GM20431 (cell line): ENCODE data around the gene ENO3.

Experiments
- in situ Hi-C: fragments of 300-500 bp; cut with MseI, MboI; formaldehyde crosslinking; loops from one replicate; pipeline ENCODE4 v1.15.0; 2020; ENCODE audit warnings: low sequenced_read_pairs; ENCODE audit not compliant: unreplicated experiment

ENO3 gene

DNA sequence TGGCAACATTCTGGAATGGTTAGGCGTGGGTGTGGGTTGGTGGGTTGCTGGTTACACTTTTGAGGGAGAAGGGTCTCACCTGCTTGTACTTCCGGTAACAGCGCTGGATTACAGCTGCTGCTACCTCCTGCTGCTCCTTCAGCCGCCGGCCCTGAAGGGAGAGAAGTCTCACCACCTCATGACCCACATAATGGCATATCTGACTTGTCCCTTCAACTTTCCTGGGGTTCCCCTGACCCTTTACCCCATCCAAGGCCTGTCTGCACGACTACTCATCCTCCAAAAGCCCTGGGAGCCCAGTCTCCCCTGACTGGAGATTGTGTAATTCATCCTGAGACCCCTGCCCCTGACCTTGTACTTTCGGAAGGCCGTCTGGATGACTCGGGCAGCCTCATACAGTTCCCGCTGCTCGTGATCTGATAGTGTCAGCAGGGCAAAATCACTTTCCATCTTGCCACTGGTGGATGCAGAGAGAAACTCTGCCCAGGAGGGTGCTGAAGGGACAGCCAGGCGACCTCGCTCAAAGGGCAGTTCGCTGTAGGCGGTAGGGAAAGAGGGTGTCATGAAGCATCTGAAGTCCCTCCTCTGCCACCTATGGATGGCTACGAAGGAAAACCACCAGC is 18.7 kb downstream of the ENO3 start:
- in situ Hi-C loops, result no loop called here

DNA sequence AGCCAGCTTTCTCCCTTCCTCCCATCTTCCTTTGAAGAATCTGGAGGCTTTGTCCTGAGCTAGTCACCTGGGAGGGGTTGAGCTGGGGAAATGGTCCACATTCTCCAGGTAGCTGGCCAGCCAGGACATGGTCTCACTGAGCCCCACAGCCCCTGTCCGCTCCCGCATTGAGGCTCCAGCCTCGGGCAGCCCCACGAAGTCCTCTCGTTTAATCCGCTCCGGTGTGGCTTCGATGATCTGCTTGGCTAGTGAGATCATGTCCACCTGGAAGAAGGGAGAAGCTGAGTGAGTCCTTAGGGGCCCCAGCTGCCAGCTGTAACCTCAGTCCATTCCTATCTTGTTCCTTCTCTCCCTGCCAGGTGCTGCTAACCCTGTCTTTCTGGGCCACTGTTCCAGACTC is 19.4 kb downstream of the ENO3 start:
- in situ Hi-C loops, result no loop called here

DNA sequence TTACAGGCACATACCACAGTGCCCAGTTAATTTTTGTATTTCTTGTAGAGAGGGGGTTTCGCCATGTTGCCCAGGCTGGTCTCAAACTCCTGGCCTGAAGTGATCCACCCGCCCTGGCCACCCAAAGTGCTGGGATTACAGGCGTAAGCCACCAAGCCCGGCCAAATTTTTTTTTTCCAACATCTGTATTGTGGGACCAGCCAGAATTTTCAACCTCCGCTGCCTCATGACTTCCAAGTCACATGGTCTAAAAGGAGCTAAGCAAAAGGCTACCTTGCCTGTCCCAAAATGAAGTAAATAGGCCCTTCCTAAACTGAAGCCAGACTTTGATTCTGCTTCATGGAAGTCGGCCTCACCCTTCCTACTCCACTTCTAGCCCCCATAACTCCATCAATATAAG is 20.9 kb downstream of the ENO3 start:
- in situ Hi-C loops, result no loop called here

DNA sequence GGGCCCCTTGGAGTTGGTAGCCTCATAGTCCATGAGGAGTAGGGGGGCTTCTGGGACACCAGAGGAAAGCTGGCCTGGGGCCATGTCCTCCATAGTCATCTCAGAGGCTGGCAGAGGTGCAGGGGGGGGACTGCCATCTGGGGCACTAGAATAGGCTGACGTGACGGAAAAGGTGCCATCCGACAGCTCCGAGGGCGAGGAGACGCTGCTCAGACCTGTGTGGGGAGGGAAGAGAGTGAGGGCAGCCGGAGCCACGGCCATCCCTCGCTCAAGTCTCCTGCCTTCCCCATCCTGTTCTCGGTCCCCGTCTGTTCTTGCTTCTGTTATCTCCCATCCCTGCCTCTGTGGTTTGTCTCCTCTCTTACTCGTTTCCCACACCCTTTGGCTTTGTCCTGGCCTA is 21.4 kb downstream of the ENO3 start:
- in situ Hi-C loops, result no loop called here

DNA sequence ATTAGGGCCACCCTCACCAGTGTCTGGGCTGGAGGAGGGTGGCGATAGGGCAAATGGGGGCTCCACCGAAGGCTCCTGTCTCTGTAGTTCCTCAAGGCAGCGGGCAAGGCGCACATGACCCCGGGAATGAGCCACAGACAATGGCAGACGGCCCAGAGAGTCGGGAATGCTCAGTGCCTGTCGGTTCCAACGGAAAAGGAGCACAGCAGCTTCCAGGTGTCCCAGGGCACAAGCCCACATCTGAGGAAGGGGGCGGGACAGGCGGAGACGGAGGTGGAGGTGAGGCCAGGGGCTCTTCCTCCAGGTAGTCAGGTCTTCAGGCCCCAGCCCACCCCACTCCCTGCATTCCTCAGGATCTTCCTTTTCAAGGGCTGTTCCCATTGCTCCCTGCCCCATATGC is 21.8 kb downstream of the ENO3 start:
- in situ Hi-C loops, result no loop called here

DNA sequence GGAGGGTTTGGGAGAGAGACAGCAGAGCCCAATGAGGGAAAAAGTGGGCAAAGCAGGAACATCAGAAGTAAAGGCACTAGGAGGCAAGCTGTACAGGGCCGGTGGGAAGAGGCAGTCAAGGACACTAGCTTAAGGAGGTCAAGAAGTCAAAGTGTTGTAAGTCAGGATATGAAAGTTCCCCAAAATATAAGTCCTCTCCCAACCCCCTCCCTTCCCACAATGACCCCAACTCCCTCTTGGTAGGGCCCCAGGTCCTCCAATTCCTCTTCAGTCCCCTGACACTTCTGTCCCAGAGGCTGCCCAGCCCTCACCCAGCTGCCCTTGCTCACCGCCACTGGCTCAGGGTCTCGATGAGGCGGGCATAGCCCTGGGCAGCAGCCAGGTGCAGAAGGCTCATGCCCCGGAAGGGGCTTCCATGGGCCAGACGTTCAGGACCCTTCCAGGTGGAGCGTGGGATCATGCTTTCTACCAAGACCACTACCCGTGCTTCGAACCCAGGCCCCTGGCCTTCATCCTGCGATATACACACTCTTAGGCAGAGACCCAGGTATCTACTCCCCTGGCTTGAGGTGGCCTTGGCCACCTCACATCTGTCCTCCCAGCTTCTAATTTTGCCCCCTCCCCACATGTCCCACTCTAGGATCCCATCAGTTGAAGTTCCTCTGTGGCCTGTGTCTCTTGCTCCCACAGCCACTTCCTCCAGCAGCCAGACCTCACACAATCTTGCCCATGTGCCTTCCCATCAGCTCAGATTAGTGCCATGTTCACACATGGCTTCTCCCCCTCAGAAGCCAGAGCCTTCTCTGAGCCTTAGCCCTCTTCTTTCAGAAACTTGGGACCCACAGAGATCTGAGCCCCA is 22.6 kb downstream of the ENO3 start:
- in situ Hi-C loops, result no loop called here

DNA sequence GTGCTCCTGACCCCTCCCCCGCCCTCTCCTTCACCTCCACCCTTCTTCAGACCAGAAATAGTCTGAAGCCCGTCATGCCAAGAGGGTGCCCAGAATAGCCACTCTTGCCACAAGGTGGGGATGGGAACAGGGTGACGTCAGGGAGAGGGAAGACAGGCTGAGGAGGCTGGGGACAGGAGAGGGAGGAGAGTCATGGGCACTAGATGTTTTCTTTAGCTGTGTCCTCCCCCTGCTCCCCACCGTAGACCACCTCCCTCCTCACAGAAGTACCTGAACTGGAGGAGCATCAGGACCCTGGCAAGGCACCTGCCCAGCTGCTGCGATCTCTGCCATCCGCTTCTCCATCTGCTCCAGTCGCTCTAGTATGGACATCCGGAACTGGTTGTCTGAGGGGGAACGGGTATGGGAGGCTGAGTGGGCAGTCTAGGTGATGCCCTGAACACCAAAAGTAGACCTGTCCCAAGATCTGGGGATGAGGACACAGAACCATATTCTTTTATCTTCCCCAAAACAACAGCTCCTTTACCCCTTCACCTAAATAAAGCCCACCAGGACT is 23.3 kb downstream of the ENO3 start:
- in situ Hi-C loops, result no loop called here

DNA sequence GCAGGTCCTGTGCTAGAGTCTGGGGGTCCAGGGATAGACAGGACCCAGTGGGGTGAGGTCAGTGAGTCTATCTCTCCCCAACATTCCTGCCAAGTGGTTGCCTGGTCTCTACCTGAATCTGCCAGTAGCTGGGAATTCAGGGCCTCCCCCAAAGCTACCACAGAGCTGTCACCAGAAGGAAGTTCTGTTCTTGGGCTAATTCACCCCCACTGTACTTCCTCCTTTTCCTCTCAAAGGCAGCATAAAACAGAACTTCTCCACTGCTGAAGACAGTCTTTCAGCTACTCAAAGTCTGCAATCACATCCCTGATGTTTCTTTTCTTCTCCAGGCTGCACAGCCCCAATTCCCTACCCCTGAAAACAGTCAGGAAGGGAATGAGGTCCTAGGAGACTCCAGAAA is 27.8 kb downstream of the ENO3 start:
- in situ Hi-C loops, result no loop called here

DNA sequence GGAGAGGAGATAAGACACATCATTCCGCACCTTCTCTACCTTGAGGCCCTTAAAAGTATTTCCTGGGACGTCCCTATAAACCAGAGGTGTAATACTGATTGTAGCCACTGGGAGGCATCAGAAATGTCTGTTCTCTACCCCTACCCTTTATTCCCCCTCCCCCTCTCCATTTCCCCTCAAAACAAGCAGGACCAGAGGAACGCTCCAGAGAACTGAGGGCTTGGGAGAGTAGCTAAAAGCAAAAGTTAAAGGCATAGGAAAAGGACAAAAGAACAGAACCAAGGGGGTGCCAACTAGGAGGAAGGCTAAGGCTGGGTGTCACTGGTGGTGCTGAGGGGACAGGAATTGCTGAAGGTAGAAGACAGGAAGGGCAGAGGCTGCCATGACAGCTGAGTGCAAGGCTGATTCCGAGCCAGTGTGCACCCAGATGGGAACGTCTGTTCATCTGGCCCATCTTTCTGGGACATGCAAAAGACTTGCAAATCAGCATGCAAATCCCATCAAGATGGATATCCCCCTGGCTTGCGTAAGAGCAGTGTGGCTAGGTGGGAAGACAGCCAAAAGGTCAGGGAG is 29.8 kb downstream of the ENO3 start:
- in situ Hi-C loops, result no loop called here

DNA sequence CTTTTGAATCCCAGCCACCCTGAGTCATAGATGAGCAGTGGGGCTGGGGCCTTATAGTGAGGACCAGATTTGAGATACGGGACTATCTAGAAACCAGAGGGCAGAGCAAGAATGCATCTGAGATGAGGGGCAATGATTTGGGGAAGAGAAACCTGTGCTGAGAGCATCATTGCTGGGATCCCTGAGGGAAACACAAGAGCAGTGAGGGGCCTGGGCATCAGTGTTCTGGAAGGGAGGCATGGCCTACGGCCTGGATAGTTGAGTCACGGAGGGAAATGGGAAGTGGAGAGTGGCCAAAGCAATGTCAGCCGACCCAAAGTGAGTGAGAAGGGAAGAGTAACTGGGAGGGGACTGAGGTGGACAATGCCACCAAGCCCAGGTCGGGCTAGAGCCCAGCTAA is 31.4 kb downstream of the ENO3 start:
- in situ Hi-C loops, result no loop called here

DNA sequence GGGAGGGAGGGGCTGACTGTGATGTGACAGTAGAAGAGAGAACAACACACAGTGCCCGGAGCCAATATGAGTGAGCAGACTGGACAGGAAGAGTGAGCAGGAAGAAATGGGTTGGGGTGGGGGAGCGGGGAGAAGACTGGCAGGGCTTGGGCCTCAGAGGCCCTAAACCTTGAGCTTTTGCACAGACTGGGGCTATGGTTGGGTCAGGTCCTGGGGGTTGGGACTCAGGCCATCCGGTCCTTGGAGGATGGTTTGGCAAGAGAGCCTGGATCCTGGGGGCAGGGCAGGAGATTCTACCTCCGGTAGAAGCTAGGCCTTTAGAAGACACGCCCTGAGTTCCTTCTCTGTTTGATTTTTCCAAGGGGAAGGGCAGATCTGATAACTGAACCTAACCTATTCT is 35.5 kb downstream of the ENO3 start:
- in situ Hi-C loops, result no loop called here

DNA sequence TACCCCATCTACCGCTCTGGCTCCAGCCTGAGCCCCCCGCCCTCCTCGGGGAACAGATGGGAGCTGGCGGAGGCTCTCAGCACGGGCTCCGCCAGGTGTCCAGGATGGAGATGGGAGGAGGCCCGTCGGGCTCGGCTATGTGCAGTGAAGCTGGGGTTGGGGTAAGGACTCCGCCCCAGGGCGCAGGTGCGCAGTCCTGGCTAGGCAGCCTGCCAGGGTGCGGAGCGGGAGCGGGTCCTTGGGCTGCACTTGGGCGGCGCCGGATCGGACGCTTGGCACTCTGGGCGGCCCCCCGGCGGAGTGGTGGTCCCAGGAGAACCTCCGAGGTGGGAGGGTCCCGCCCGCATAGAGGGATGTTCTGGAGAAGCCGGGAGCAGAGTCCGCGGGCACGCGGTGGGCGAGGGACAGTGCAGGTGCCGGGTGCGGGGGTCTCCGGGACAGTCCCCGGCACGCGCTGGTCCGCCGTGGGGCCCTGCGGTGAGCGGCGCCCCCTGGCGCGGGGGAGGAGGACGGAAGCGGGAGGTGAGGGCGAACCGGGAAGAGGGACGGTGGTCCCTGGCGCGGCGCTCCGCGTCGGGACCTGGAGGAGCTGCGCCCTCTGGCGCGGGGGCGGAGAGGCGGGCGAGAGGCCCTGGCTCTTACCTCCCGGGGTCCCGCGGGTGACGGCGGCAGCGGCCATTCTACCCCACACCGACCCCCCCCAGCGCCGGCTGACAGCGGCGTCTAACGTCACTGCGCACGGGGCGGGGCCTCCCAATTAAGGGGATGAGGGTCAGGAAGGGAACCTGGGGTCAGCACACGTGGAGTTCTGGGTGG is 36.2 kb downstream of the ENO3 start, which contains the start of gene CAMTA2:
Gene CAMTA2, minus strand, starts transcription at position 725 of the 816 bp plus-strand sequence. CDS start 1,453 bp downstream, outside the sequence.
- in situ Hi-C loops, result no loop called here

DNA sequence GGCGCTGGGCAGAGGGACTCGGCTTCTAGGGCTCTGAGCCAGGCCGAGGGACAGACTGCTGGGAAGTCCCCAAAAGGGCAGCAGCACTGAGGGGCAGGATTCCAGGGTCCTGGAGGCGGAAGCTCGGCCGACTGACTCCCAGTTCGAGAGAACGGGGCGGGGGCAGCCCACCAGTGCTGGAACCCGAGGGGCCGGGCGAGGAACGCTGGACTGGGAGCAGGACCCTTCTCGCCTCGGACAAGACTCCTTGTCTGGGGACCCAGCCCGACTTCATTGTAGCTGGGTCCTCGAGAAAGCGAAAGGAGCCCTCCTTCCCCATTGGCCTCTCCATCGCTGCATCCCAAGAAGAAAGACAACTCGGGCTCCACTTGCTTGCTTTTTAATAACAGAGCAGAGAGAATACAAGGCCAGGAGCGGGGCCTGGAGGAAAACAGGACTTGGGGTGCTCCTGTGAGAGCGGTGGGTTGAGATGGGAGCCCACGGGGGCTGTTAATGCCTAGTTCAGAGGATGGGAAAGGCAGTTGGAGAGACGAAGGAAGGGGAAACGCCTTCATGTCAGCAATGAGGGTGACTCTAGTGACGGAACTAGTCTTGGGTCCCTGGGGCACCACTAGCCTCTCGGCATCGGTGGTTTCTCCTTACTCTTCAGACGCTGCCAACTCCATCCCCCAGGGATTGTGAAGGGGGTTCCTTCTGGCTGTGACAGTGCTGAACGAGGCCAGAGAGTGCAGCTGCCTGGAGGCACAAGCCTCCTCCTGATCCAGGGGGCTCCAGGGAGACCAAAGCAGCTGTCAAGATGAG is 37.0 kb downstream of the ENO3 start:
- in situ Hi-C loops, result no loop called here

DNA sequence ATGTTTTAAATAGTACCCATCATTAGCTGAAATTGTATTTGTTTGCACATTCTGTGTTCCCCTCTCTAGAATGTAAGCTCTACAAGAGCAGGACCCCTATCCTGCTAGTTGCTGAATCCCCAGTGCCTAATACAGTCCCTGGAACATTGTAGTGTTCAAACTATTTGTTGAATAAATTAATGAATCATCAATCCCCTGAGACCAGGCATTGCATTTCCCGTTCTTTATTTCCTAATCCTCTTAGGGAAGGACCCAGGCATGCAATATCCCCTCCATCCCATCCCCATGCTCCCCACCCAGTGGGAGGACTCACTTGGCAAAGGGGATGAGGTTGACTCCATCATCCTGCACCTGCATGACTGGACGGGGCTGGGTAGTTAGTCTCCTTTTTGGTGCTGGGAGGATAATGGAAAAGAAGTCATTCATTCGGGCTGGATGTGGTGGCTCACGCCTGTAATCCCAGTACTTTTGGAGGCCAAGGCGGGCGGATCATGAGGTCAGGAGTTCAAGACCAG is 43.2 kb downstream of the ENO3 start:
- in situ Hi-C loops, result no loop called here

DNA sequence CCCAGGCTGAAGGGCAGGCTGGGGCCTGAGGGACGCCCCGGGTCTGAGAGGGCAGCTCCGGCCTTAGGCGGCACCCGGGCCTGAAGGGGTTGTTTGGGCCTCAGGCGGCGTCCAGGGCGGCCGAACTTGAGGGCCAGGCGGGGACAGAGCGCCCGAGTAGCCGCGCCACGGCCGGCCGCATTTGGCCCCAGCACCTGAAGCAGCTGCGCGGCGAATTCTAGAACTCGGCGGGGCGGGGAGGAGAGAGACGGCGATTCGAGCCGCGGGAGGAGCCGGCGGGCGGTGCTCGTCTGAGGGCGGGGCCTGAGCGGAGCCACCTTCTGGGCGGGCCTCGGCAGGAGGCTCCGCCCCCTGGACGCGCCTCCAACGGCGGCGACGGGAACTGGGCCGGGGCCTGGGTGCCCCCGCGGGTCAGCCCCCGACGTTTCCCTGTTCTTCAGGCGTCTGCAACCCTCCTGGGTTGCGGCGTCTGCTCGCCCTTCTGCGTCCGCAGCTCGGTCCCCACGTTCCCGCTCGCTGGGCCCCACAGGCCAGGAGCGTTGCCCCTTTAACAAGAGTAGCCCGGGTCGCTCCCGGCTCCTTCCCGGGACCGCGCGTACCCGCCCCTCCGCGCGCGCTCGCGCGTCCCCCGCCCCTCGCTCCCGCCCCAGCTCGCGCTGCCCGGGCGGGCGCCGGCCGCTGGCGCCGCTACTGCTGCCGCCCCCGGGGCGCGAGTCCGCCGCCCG is 46.5 kb downstream of the ENO3 start, which contains the start of the genes INCA1 and KIF1C:
Gene INCA1, minus strand, starts transcription at position 221 of the 725 bp plus-strand sequence. CDS start 3,085 bp downstream, outside the sequence.
Gene KIF1C, plus strand, starts transcription at position 649 of the 725 bp plus-strand sequence. CDS start 2,297 bp downstream, outside the sequence.
- in situ Hi-C loops, result no loop called here

DNA sequence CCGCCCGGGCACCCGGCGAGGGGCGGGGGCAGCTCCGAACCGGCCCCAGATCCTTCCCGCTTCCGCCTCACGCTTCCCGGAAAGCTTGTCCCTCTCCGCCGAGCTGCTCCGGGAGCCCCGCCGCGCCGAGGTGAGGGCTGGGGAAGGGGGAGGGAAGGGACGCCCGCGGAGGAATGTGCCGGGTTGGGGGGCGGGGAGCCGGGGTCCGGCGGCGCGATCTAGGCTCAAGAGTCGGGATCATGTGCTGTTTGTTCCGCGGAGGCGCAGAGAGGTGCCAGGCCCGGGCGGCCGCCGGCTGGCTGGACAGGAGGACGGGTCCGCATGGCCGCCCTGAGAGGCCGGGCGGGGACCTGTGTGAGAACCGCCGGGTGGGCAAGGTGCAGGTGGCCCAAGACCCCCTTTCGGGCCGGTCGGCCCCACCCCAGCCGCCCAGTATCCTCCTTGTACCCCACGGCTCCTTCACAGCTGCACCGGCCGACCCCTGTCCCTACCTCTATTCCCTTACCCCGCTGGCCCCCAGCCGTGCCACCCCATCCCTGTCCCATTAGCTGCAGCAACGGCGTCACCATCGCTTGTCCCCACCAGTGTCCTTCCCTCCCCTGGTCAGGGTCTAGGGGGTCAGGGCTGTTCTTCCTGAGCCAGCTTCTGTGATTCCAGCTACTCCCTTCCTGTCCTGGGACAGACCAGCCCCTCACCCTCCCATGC is 47.3 kb downstream of the ENO3 start:
- in situ Hi-C loops, result no loop called here

DNA sequence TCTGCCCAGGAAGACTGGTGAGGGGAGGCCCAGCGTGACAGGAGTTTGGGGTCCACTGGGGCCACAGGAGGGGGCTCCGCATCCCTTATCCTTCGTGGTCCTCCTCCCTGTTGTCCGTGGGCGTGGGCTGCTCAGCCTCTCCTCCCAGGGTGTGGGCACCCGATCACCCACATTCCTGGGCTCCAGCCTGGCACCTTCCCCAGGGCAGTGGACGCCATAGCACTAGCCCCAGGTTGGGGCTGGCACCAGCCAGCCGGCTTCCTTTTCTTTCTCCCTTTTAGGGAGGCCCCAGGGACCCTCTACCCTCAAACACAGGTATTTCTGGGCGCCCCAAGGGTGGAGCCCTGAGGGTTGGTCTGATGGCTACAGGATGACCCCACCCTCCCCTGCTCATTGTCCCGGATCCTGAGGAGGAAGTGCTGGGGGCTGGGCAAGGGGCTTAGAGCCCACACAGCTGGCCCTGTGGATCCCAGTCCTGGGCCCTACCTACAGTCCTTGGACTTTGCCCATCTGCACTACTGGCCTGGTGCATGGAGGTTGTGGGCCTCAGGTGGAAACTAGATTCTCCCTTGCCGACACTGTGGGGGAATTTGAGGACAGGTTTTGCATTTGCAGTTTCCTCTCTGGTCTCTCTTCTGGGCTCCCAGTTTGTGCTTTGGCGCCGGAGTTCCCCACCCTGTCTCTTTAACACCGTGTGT is 48.0 kb downstream of the ENO3 start:
- in situ Hi-C loops, result no loop called here
